CD4-positive, alpha-beta T cell treated with Interleukin-6 at 100 ng/mL for 8 hours (primary cell): ENCODE results near the gene CEP112.
"Not testable (repeated sequence)": the region's sequence is repeated elsewhere in the genome, so short reads cannot be mapped to it uniquely, and the experiment has no call there.

Experiments used
- DNase-seq: peaks from one replicate; pipeline ENCODE4 v3.0.0-alpha.2; 2020; ENCODE audit warnings: mixed read lengths, low spot score

Gene CEP112

DNA sequence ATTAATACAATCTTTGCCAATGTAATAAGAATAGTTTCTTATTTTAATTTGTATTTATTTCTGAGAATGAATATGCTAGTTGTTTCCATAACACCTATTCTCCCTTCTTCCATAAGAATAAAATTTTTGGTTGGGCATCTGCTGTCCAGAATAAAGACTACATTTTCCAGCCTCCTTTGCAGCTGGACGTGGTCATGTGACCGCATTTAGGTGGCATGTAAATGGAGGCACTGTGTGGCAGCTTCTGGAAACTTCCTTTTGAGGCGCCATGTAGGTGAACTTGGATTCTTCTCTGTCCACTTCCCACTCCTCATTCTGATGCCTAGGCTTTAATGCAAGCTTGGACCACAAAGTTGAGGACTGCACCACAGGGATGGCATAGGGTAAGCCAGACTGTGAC is 415.0 kb downstream of the CEP112 start:
- DNase-seq = no peak

DNA sequence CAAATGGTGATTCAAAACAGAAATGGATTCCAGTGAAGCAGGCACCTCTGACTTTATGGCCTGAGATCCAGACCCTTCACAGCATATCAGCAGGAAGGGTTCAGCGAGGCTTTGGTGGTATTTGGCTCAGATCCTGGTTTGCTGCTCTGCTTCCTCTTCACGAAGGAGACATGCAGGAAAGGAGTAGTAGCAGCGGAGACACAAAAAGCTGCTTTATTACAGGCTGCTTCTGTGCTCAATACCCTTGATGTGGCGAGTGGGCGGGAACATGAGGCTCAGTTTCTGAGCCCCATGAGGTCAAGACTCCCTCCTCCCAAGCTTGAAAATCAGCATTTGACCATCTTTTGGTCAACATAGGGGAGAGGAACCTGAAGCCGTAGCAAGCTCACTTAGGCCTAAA is 417.1 kb downstream of the CEP112 start:
- DNase-seq = no peak

DNA sequence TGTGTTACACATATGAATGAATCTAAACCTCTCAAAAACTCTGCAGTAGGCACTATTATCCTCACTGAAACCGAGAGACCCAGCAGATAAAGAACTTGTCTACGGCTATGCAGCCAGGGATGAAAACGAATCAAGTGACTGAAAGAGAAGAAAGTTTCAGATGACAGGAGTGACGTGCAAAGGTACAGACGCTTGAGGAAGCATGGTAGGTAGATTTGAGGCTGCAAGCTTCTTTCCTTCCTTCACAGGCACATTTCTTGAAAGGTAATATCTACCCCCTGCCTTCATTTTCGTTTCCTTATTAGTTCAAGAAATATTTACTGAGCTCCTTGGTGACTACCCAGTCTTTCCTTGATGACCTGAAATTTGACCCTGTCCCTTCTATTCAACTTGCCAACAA is 418.9 kb downstream of the CEP112 start:
- no peak for DNase-seq

DNA sequence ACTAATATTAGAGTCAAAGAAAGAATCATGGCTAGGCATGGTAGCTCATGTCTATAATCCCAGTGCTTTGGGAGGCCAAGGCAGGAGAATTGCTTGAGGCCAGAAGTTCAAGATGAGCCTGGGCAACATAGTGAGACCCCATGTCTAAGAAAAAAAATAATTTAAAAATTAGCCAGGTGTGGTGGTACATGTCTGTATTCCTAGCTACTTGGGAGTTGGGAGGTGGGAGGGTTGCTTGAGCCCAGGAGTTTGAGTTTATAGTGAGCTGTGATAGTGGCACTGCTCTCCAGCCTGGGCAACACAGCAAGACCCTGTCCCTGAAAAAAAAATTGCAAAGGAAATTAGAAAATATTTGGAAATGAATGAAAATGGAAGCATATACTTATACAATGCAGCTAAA is 420.2 kb downstream of the CEP112 start:
- no peak for DNase-seq

DNA sequence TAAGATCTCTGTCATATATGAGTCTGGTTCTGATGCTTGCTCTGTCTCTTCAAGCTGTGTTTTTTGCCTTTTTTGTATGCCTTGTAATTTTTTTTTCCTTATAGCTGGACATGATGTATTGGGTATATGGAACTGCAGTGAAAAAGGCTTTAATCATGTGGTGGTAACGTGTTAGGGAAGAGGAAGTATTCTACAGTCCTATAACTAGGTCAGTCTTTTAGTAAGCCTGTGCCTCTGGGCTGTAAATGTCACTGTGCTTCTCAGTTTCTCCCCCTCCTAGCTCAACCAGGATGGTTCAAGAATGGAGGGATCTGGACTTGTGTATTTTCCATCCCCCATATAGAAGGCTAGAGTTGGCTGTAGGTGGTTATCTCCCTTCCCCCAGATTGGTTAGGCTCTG is 428.1 kb downstream of the CEP112 start:
- DNase-seq = no peak

DNA sequence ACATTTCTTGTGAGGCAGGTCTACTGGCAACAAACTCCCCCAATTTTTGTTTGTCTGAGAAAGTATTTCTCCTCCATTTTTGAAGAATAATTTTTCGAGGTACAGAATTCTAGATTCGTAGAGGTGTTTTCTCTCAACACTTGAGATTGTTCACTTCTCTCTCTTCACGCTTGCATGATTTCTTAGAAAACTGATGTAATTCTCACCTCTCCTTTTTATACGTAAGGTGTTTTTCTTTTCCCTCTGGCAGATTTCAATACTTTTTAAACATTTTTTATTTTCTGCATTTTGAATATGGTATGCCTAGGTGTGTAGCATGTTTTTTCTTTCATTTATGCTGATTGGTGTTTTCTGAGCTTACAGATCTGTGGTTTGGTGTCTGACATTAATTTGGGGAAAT is 429.0 kb downstream of the CEP112 start:
- DNase-seq = no peak

DNA sequence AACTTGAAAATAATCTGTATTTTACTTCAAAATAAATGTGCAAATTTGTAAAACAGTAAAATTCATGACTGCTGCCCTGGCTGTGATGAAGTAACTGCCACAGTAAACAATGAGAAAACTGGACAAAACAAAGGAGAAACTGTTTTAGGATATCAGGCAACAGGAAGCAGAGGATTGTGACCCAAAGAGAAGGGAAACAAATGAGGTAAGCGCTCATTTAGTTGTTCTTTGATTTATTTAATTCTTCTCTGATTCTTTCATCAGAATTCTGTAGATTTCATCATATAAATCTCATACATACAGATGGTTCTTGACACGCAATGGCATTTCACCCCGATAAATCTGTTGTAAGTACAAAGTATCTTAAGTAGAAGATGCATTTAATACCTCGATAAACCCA is 432.4 kb downstream of the CEP112 start:
- DNase-seq = no peak

DNA sequence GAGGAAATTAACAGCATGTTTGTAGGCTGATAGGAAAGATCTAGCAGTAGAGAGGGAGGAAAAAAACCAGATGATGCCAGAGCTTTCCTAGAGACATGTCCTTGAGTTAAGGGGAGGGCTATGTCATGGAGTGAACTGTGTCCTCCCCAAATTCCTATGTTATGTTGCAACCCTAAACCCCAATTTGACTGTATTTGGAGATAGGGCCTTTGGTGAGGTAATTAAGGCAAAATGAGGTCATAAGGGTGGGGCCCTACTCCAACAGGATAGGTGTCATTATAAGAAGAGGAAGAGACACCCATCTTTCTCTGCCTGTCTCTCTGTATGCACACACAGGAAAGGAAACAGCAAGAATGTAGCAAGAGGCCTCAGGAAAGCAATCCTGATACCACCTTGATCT is 435.2 kb downstream of the CEP112 start:
- no peak for DNase-seq

DNA sequence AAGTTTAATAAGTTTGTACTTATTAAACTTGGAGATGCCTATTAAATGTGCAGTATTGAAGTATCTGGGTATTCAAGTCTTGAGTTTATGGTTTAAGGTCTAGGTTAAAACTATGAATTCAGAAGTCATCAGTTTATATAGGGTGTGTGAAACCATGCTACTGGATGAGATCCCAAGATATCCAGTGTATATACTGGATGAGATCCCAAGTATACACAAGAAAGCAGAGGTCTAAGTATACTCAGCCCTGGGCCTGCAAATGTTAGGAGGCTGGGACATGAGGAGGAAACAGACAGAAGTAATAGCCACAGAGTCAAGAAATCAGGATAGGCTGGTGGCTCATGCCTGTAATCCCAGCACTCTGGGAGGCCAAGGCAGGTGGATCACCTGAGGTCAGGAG is 436.1 kb downstream of the CEP112 start:
- DNase-seq = no peak

DNA sequence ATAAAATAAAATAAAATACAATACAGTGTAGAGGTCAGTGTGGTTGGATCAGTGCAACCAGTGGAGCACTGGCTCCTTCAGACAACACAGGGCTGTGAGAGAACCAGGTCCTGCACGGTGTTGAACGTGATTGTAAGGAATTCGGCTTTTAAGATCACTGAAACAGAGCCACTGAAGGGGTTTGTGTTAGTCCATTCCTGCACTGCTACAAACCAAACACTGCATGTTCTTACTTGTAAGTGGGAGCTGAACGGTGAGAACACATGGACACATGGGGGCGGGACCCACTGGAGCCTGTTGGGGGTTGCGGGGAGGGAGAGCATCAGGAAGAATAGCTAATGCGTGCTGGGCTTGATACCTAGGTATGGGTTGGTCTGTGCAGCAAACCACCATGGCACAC is 437.3 kb downstream of the CEP112 start:
- DNase-seq = no peak

DNA sequence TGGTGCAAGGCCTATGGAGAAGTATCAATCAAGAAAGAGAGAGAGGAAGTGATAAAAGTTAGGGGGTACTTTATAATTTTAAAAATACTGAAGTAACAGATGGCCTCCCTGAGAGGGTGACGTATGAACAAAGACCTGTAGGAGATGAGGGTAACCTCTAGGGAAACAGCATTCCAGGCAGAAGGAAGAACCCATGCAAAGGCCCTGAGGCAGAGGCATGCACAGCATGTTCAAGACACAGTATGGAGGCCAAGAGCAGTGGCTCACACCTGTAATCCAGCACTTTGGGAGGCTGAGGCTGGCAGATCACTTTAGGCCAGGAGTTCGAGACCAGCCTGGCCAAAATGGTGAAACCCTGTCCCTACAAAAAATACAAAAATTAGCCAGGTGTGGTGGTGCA is 437.9 kb downstream of the CEP112 start:
- no peak for DNase-seq

DNA sequence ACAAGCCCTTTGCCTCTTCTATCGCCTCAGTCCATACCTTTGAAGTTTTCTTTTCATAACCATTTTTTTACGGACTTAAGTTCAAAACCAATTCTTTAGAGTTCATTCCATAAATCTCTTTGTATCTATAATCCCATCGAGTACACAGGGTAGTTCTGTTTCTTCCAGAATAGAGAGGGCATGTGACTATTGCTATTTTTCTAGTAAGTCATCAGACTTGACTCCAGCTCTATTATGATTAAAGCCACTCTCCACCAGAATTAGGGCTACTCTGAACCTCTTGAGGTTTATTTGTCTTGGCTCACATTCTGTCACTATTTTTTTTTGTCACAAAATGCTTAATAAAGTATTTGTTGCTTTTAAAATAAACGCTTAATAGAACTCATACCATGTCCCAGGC is 438.6 kb downstream of the CEP112 start:
- DNase-seq = no peak

DNA sequence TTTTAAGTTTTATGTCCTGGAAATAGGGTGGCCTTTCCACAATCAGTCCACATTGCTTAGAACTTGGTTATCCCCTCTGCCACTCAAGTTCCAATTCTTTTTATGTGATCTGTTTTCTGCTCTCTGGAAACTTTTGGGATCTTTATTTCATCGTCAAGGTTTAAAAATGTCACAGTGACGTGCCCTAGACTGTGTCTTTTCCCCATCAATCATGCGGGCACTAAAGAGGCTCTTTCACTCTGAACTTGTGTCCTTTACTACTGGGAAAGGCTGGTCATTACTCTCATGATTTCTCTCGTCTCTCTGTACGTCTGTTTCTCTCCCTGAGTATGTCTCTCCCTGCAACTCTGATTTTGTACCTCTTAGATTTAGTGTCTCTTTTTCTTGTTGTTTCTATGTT is 440.7 kb downstream of the CEP112 start:
- no peak for DNase-seq

DNA sequence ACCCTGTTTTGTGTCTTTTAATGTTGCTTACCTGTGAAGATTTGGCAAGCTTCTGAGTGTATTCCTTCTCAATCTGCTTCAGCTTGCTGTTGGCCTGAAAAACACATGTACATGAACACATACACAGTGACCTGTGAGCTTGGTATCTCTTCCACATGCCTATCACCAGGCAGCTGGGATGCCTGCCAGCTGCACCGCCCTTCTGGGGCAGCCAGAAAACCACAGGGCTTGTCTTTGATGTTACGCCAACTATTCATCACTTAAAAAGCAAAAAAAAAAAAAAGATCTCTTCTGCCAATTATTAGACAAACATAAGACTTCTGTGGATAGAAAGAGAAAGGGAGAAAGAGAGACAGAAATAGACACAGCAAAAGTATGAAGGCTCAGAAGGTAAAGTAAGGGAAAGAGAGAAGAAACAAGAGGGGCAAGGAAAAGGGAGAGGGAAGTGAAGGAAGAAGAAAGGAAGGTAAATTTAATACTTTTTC is 441.3 kb downstream of the CEP112 start:
- DNase-seq = peak; percentile 62

DNA sequence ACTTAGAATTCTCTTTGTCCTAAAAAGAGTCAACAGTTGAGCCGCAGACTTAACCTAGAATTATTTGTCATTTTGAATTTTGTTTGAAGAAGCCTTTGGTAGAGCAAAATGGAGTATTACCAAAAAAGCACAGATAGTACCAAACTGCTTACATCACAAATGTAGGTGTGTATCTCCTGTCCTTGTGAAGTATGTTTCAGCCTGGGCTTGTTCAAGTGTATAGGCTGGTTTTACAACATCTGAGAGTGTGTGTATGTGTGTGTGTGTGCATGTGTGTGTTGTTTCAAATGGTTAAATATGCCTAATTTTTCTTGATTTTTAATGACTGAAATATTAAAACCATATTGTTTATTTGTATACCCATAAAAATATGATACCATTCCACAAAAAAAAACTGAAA is 441.8 kb downstream of the CEP112 start:
- no peak for DNase-seq

DNA sequence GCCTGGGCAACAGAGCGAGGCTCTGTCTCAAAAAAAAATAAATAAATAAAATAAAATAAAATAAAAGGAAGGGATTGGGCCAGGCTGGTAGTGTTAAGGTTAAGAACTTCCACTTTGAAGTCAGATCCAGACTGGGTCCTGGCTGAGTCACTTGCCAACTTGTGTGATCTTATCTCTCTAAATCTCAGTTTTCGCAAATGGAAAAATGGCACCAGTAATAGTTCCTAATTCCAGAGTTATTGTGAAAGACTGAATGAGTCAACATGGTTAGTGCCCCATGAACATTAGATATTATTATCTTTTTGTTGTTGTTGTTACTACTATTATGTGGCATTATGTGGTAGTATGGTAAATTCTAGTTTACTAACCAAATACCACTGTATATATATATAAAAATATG is 442.5 kb downstream of the CEP112 start:
- no peak for DNase-seq

DNA sequence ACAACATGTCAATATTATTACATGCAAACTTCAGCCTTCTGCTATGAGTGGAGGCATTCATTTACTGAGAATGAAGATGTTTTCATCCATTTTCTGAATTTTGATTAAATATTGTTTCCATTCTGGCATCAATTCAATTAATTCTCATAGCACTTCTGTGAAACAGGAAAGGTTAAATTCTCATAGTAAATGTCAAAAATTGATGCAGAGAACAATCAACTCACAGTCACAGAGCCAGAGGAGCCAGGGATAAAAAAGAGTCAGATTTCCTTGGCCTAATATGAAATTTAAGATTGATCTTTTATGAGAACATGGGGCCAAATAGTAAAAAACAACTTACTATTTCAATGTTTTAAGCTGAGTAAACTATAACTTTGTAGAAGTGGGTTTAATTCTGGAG is 446.7 kb downstream of the CEP112 start:
- no peak for DNase-seq

DNA sequence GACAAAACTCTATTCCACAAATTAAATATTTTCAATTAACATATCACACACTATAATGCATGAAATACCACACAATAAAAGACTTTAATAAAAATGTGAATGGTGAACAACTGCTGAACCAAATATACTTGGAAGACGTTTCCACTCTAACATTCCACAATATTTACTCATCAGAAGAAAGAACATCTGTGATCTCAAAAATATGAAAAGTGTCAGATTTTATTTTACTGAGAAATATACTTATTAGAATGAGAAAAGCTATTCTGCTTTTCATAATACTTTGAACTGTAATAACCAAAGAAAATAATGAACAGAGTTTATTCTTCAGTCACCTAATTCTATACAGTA is 448.7 kb downstream of the CEP112 start:
- DNase-seq = no peak

DNA sequence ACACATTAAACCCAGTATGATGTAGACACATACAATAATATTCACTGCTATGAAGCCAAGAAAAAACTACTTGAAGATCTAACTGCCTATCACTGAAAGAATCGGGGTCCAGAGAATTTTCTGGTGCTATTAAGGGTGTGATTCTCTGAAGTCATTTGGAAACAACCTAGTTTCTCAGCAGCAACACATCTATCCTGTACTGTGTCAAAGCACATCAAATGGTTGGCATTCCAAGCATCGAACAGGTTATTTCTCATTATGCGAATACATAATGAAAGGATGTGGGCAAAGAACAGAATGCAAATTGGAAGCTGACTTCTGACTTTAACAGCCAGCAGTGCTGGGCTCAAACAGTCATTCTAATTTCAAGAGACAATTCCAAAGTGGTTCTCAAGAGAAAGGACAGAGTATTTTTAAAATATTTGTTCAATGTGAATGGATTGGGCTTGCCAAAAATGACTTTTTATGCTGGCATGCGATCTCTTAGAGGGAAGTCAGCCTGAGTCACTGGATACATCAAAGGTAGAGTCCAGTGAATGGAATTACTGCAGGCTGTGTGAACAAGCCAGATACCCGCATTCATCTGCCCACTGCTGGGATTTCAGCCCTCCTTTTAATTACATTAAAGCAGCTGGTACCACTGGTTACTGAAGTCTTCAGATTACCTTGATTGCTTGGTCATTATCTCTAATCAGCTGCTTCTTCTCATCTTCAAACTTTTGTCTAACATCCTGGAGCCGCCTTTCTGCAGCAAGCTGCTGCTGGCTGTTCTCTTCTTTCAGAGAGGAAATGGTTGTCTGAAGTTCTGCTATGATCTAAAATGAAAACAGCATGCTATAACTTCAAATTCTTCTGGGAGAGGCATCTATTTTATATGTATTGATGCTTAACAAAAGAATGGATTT is 449.3 kb downstream of the CEP112 start:
- peak; percentile 6 for DNase-seq

DNA sequence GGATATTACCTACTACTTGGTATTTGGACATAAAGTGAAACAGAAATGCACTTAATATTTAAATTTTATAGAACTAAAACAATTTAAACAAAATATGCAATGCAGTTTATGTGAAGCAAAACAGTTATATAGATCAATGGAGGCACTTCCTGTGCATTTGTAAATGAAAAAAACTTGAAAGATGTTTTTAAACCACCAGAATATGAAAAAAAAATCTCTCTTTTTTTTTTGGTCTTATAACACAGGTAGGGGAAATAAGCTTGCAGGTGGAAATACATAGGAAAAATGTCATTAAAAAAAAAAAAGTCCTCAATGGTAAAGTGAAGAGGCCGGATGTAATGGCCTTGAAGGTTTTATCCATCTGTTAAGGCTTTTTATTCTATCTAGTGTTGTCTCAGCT is 450.2 kb downstream of the CEP112 start:
- no peak for DNase-seq

DNA sequence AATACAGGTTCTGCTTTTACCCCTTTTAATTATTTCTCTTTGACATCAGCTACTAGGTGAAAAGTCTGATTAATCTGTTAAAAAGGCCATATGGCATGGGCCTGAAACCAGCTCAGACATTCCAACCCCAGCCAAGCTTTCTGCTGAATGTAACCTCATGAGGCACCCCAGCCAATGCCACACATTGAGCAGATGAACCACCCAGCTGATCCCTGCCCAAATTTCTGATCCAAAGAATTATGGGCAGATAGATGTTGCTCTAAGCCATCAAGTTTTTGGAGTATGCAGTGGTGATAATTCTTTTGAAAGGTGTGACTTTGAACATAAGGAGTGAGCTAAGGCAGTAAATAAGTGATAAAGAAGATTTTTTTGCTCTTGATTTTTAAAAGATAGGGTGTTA is 452.9 kb downstream of the CEP112 start:
- no peak for DNase-seq

DNA sequence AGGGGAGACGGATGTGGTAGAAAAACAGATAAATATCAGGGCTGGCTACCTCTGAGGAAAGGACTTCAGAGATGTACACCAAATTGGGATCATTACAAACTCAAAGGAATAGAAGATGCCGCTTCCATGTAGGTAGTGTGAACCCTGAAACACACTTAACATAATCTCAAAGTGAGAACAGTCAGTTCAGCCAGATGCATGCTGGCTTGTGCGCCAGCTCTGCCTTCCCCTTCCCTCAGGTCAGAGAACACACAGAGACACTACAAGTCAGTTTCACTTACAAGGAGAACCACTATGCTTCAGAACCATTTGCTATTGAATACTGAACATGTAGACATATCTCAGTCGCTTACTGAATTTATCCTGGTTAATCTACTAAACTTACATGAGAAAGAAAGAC is 454.5 kb downstream of the CEP112 start:
- DNase-seq = no peak

DNA sequence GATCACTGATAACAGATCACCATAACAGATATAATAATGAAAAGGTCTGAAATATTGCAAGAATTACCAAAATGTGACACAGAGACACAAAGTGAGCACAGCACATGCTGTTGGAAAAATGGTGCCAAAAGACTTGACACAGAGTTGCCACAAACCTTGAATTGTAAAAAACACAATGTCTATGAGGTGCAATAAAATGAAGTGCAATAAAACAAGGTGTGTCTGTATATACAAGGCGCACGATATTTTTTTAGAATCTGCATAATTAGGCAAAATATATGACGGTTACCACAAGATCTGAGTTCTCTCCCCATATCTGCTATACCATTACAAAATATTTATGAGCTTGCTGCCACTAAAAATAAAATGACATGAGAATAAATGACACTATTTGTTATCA is 458.6 kb downstream of the CEP112 start:
- DNase-seq = no peak

DNA sequence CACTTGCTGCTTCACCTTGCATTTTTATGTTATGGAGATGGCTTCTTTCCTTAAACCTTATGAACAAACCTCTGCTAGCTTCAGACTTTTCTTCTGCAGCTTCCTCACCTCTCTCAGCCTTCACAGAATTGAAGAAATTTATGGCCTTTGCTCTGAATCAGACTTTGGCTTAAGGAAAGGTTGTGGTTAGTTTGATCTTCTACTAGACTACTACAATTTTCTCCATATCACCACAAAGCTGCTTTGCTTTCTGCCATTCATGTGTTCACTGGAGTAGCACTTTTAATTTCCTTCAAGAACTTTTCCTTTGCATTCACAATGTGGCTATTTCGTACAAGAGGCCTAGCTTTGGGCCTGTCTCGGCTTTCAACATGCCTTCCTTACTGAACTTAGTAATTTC is 459.3 kb downstream of the CEP112 start:
- DNase-seq = not testable (repeated sequence)
